Activated CD8-positive, alpha-beta T cell treated with anti-CD3 and anti-CD28 coated beads, Interleukin-2, amount 10 ng/mL, durations not matched to agents 7 days and 5 days (primary cell): ENCODE measurements around the gene DCDC2. TPM values are rescaled to one million over a fixed set of nuclear protein-coding genes. Genes with fewer than 3 reads are reported as not detected.
"Not testable (repeated sequence)": the region's sequence is repeated elsewhere in the genome, so short reads cannot be mapped to it uniquely, and the experiment has no call there.

ENCODE experiments used
- ATAC-seq: fragments of 150-1000 bp; cut with Tn5 transposase; one replicate; pipeline ENCODE4 v1.10.0; 2021; ENCODE audit warnings: moderate library complexity
- CTCF ChIA-PET: fragments of 350-600 bp; sonication (Branson Sonifier 250); formaldehyde crosslinking; loops from one replicate; lab custom pipeline; 2021; ENCODE audit warnings: antibody characterized with exemption; lab: Charles Lee
- POLR2A ChIA-PET: fragments of 350-600 bp; sonication (Branson Sonifier 250); formaldehyde crosslinking; loops from one replicate; lab custom pipeline; 2021; ENCODE audit warnings: antibody characterized with exemption; lab: Charles Lee
- DNase-seq: peaks from one replicate; pipeline ENCODE4 v3.0.0-alpha.2; 2020
- H3K27ac Mint-ChIP-seq: one replicate; pipeline ENCODE4 v1.8.0; 2021; ENCODE audit warnings: mild to moderate bottlenecking, mixed read lengths
- H3K27me3 Mint-ChIP-seq: one replicate; pipeline ENCODE4 v1.8.0; 2021; ENCODE audit warnings: low read depth, mixed read lengths
- H3K36me3 Mint-ChIP-seq: one replicate; pipeline ENCODE4 v1.8.0; 2021; ENCODE audit warnings: low read depth, mixed read lengths
- H3K4me1 Mint-ChIP-seq: one replicate; pipeline ENCODE4 v1.8.0; 2021; ENCODE audit warnings: low read depth, mixed read lengths
- H3K4me3 Mint-ChIP-seq: one replicate; pipeline ENCODE4 v1.8.0; 2021; ENCODE audit warnings: mild to moderate bottlenecking, mixed read lengths
- H3K9me3 Mint-ChIP-seq: one replicate; pipeline ENCODE4 v1.8.0; 2022; ENCODE audit warnings: mixed read lengths; ENCODE audit not compliant: insufficient read depth
- total RNA-seq, 2 experiments: library from RNA; stranded (reverse); gene quantifications; one replicate each; pipeline ENCODE4 v1.2.3, GENCODE V29; 2021

Gene DCDC2
- total RNA-seq, 2 experiments from 2014 or later: not detected

DNA sequence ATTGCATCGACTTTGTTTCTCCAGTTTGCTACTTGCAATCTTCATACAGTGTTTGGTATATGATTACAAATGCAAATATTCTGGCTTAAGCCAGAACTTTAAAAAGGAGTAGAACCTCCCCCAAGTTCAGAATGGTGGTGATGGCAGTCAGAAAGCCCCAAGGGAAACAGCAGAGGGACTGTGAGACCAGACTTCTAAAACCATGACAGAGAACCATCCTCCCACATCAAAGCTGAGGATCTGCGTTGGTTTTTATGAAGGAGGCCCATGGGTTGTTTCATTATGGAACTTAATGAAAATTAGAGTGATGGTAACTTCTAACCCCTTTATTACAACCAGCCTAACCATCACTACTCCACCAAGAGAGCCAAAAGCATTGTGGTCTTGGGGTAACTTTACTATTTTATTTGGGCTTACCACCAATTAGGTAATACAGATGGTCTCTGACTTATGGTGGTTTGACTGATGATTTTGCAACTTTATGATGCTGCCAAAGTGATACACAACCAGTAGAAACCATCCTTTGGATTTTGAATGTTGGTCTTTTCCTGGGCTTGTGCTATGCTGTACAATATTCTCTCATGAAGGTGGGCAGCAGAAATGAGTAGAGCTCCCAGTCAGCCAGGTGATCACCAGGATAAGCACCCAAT lies 34.0 kb upstream of the DCDC2 start:
- ChIA-PET CTCF (interaction anchor here (1.5 kb wide), 1 partner anchor 32 kb away, joined by 3 read pairs; no protein-coding TSS in a partner anchor), POLR2A (no interaction called here)
- Mint-ChIP-seq H3K4me3 (no peak overlapping the region), H3K36me3 (no peaks in the 10 kb centered on the region), H3K27ac (no peak overlapping the region), H3K4me1 (peaks cover 12% of the 10 kb centered on the region), H3K27me3 (peaks cover 15% of the 10 kb centered on the region), H3K9me3 (no peaks in the 10 kb centered on the region)
- ATAC-seq: peak; percentile 39
- DNase-seq: no peak

DNA sequence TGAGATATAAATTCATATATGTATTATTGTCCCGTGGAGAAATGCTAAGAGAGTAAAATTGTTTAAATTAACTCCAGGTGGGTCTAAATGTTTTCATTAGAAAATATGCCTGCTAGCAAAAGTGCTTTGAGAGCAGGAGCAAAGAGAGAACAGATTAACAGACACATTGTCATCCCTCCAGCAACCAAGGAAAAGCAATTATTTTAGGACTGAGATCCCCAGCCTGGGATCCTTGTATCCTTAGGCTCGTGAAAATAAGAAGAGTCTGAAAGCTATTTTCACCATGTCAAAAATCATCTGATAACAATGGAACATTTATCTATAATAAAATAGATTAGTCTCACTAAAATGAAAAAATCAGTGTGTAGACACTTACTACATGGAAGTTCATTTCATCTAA lies 33.3 kb upstream of the DCDC2 start:
- ATAC-seq: no peak
- Mint-ChIP-seq H3K4me1 (peaks cover 12% of the 10 kb centered on the region), H3K4me3 (no peak overlapping the region), H3K27ac (no peak overlapping the region), H3K9me3 (no peaks in the 10 kb centered on the region), H3K27me3 (peaks cover 10% of the 10 kb centered on the region), H3K36me3 (no peaks in the 10 kb centered on the region)
- ChIA-PET POLR2A (no interaction called here), CTCF (no interaction called here)
- no peak for DNase-seq

DNA sequence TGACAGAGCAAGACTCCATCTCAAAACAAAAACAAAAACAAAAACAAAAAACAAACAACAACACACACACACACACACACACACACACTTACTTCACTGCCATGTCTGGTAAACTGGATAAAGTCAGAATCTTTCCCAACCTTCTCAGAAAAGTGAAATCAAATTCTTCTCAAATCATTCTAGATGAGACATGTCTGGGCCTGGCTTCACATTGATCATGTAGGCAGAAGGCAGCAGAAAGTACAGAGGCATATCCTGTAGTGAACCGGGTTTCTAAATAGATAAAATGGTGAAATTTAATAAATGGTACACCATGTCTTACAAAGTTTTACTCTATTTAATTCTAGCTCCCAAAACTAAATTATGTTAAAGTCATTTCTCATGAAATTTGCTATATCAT lies 30.0 kb upstream of the DCDC2 start:
- Mint-ChIP-seq H3K36me3 (no peaks in the 10 kb centered on the region), H3K27ac (no peak overlapping the region), H3K9me3 (no peaks in the 10 kb centered on the region), H3K27me3 (peaks cover 10% of the 10 kb centered on the region), H3K4me1 (peaks cover 12% of the 10 kb centered on the region), H3K4me3 (no peak overlapping the region)
- DNase-seq (no peak), ATAC-seq (no peak)
- CTCF ChIA-PET: interaction anchor here (1.3 kb wide), 1 partner anchor 28 kb away, joined by 5 read pairs; no protein-coding TSS in a partner anchor
- POLR2A ChIA-PET: no interaction called here

DNA sequence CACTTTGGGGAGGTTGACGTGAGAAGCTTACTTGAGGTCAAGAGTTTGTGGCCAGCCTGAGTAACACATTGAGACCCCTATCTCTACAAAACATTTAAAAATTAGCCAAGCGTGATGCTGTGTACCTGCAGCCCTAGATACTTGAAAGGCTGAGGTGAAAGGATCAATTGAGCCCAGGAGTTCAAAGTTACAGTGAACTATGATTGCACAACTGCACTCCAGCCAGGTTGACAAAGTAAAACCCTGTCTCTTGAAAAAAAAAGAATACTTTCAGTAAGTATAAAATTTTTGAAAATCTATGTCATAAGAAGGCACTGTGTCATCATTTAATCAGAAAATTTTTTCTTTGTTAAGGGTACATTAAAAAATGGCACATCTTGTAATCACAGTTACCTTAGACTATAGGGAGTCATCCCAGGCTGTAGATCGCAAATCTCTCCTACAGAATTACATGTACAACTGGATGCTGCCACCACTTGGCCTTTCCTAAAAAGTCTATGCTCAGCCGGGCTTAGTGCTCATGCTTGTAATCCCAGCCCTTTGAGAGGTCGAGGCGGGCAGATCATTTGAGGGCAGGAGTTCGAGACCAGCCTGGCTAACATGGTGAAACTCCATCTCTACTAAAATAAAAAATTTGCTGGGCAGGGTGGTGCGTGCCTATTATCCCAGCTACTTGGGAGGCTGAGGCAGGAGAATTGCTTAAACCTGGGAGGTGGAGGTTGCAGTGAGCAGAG lies 27.8 kb upstream of the DCDC2 start:
- ChIA-PET CTCF (interaction anchor here (1.6 kb wide), 1 partner anchor 103 kb away, joined by 4 read pairs; no protein-coding TSS in a partner anchor), POLR2A (no interaction called here)
- DNase-seq (no peak), ATAC-seq (no peak)
- Mint-ChIP-seq H3K36me3 (no peaks in the 10 kb centered on the region), H3K4me3 (no peak overlapping the region), H3K27me3 (peaks cover 7% of the 10 kb centered on the region), H3K9me3 (no peaks in the 10 kb centered on the region), H3K4me1 (no peaks in the 10 kb centered on the region), H3K27ac (no peak overlapping the region)

DNA sequence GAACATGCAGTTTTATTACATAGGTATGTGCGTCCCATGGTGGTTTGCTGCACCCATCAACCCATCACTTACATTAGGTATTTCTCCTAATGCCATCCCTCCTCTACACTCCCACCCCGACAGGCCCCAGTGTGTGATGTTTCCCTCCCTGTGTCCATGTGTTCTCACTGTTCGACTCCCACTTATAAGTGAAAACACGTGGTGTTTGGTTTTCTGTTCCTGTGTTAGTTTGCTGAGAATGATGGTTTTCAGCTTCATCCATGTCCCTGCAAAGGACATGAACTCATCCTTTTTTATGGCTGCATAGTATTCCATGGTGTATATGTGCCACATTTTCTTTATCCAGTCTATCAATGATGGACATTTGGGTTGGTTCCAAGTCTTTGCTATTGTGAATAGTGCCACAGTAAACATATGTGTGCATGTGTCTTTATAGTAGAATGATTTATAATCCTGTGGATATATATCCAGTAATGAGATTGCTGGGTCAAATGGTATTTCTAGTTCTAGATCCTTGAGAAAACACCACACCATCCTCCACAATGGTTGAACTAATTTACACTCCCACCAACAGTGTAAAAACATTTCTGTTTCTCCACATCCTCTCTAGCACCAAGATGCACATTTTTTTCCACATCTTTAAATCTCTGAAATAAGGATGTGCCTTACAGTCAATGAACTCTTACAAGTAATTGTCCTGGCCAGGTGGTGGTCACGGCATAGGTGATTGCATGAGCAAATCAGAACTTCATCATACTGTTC lies 26.7 kb upstream of the DCDC2 start:
- H3K27ac Mint-ChIP-seq, ATAC-seq, DNase-seq, POLR2A ChIA-PET, H3K27me3 Mint-ChIP-seq, H3K9me3 Mint-ChIP-seq, H3K36me3 Mint-ChIP-seq, H3K4me3 Mint-ChIP-seq, H3K4me1 Mint-ChIP-seq: not testable (repeated sequence)
- CTCF ChIA-PET: interaction anchor here (1.6 kb wide), 1 partner anchor 101 kb away, joined by 4 read pairs; no protein-coding TSS in a partner anchor

DNA sequence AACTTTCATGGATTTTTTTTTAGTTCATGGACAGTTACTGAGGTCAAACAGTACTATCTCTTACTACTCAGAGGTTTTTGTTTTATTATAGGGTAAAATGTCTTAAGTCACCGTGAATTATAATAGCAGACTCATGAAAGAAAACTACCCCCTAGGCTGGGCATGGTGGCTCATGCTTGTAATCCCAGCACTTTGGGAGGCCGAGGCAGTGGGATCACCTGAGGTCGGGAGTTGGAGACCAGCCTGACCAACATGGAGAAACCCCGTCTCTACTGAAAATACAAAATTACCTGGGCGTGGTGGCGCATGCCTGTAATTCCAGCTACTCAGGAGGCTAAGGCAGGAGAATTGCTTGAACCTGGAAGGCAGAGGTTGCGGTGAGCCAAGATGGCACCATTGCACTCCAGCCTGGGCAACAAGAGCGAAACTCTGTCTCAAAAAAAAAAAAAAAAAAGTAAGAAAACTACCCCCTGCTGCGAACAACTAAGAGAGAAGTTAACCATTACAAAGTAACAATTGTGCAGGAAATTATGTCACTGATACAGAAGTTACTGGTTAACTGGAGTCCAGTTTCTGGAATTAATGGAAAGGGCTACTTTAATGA lies 25.1 kb upstream of the DCDC2 start:
- H3K36me3 Mint-ChIP-seq, H3K27ac Mint-ChIP-seq, CTCF ChIA-PET, H3K4me1 Mint-ChIP-seq, POLR2A ChIA-PET, H3K9me3 Mint-ChIP-seq, DNase-seq, ATAC-seq, H3K4me3 Mint-ChIP-seq: not testable (repeated sequence)
- peaks cover 14% of the 10 kb centered on the region for H3K27me3 Mint-ChIP-seq

DNA sequence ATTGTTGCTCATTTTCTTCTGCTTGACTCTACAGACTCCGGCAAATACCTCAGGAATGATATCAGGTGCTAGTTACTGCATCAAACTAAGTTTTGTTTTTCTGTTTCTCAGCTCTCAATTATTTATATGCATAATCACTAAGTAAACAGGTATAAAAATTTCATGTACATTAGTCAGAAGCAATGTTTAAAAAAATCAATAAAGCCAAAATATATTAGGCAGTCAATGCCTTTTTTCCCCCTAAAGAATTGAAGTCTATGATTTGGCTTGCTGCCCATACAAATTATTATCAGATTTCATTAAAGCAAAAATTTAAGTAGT lies 24.3 kb upstream of the DCDC2 start:
- H3K36me3 Mint-ChIP-seq: no peaks in the 10 kb centered on the region

DNA sequence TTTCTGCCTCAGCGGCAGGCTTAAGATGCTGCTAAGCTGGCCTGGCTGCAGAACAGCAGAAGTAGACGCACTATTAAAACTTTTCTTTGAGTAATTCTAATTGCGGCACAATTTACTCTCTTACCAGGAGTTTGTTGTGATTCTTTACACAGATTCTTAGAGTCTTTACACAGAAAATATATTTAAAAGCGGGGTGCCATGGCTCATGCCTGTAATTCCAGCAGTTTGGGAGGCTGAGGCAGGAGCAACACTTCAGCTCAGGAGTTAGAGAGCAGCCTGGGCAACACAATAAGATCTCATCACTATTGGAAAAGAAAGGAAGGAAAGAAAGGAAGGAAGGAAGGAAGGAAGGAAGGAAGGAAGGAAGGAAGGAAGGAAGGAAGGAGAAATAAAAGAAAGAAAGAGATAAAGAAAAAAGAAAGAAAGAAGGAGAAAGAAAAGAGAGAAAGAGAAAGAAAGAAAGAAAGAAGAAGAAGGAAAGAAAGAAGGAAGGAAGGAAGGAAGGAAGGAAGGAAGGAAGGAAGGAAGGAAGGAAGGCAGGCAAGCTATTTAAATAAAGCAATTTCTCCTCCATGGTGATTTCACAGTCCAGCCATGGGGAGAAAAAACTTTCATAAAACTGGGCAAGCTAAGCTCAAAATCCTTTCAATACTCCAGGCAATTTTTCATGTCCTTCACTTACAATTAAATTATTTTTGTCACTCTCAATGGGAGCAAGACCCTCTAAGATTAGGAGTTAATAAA lies 23.8 kb upstream of the DCDC2 start:
- POLR2A ChIA-PET: no interaction called here
- ATAC-seq (no peak), DNase-seq (no peak)
- H3K4me3 Mint-ChIP-seq: no peak overlapping the region
- H3K36me3 Mint-ChIP-seq: no peaks in the 10 kb centered on the region
- H3K27me3 Mint-ChIP-seq: peaks cover 19% of the 10 kb centered on the region
- no peak overlapping the region for H3K27ac Mint-ChIP-seq
- H3K4me1 Mint-ChIP-seq: no peaks in the 10 kb centered on the region
- CTCF ChIA-PET: no interaction called here
- no peaks in the 10 kb centered on the region for H3K9me3 Mint-ChIP-seq

More for the DNA sequence above, 24.3 kb upstream of the DCDC2 start:
- ChIA-PET CTCF (no interaction called here), POLR2A (no interaction called here)
- Mint-ChIP-seq H3K9me3 (no peaks in the 10 kb centered on the region), H3K4me3 (no peak overlapping the region), H3K27ac (no peak overlapping the region), H3K27me3 (peaks cover 14% of the 10 kb centered on the region), H3K4me1 (no peaks in the 10 kb centered on the region)
- ATAC-seq (no peak), DNase-seq (no peak)

DNA sequence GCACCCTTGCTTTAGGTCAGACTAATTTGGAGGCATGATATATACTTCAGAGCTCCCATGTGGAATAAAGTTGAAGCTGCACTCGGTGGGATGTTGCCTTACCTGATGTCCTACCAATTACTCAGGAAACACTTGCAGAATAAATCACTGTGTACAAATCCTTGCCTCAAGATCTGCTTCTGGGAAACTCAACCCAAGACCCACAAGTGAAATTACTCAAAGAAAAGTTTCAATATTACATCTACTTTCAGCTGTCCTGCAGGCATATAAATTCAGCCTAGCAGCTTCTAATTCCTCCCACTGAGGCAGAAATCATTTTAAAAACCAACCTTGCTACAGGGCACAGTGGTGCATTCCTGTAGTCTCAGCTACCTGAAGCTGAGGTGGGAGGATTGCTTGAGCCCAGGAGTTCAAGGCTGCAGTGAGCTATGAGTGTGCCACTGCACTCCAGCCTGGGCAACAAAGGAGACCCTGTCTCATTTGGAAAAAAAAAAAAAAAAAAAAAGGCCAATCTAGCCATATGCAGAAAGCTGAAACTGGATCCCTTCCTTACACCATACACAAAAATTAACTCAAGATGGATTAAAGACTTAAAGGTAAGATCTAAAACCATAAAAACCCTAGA lies 20.7 kb upstream of the DCDC2 start:
- H3K36me3 Mint-ChIP-seq: no peaks in the 10 kb centered on the region
- POLR2A ChIA-PET: no interaction called here
- CTCF ChIA-PET: interaction anchor here (0.7 kb wide), 1 partner anchor 48 kb away, joined by 3 read pairs; no protein-coding TSS in a partner anchor
- H3K9me3 Mint-ChIP-seq: no peaks in the 10 kb centered on the region
- no peak for DNase-seq
- peaks cover 12% of the 10 kb centered on the region for H3K27me3 Mint-ChIP-seq
- no peak overlapping the region for H3K27ac Mint-ChIP-seq
- no peak for ATAC-seq
- H3K4me1 Mint-ChIP-seq: no peaks in the 10 kb centered on the region
- no peak overlapping the region for H3K4me3 Mint-ChIP-seq

DNA sequence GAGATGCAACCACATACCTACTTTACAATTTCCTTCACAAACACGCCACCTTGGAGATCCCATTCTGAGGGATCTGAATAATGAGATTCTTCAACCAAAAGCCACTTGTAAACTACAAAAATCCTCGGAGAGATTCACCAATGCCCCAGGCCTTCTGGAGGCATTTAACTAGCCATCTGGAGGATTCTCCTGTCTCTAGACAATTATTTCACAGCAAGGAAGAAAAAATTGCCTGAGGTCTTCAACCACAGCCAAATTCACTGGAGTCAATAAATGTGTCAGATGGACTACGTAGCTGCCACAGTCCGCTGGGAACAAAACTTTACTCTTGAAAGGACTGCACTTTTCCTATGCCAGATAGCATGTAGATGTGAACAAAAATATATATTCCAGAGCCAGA lies 19.0 kb upstream of the DCDC2 start:
- DNase-seq: no peak
- H3K4me3 Mint-ChIP-seq: no peak overlapping the region
- peaks cover 12% of the 10 kb centered on the region for H3K27me3 Mint-ChIP-seq
- H3K9me3 Mint-ChIP-seq: no peaks in the 10 kb centered on the region
- POLR2A ChIA-PET: no interaction called here
- no peaks in the 10 kb centered on the region for H3K4me1 Mint-ChIP-seq
- no peak for ATAC-seq
- H3K27ac Mint-ChIP-seq: no peak overlapping the region
- CTCF ChIA-PET: no interaction called here
- no peaks in the 10 kb centered on the region for H3K36me3 Mint-ChIP-seq

DNA sequence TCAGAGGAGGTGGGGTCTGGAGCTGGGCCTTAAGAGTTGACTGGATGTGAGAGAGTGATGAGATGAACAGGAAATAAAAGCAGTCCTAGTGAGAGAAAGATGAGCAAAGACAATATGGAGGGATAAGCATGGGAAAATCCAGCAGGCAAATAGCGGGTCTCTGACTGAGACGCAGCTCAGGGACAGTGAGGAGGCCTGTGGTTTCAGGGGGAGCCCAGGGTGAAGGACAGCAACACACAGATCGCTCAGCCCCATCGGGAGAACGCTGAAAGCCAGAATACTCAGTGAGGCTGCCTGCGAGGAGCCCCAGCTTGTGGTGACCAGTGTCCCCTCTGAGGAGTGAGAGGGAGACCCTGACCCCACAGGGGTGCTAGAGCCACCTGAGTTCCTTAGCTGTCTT lies 16.8 kb upstream of the DCDC2 start:
- no peak overlapping the region for H3K27ac Mint-ChIP-seq
- H3K36me3 Mint-ChIP-seq: no peaks in the 10 kb centered on the region
- H3K4me3 Mint-ChIP-seq: no peak overlapping the region
- no peaks in the 10 kb centered on the region for H3K9me3 Mint-ChIP-seq
- no peak for DNase-seq
- ChIA-PET POLR2A (no interaction called here), CTCF (no interaction called here)
- no peak for ATAC-seq
- peaks cover 12% of the 10 kb centered on the region for H3K27me3 Mint-ChIP-seq
- H3K4me1 Mint-ChIP-seq: no peaks in the 10 kb centered on the region
